H1 (cell line): ENCODE data around the gene DKKL1. TPM values are rescaled to one million over a fixed set of nuclear protein-coding genes. Genes with fewer than 3 reads are reported as not detected.

Experiments used
- CTCF ChIA-PET: fragments of 300-600 bp; sonication (Branson Sonifier 250); formaldehyde crosslinking; loops from one replicate; lab custom pipeline; 2021; ENCODE audit not compliant: partially characterized antibody; lab: Charles Lee
- POLR2A ChIA-PET: fragments of 300-600 bp; sonication (Branson Sonifier 250); formaldehyde crosslinking; loops from one replicate; lab custom pipeline; 2021; ENCODE audit warnings: inconsistent platforms; ENCODE audit not compliant: partially characterized antibody; lab: Charles Lee
- DNase-seq, 2 experiments: peaks; one replicate each; pipeline versions ENCODE4 v3.0.0 to v3.0.0-alpha.2; 2010 to 2022; ENCODE audit warnings: low spot score in 2 of 2, low read depth in 1 of 2, mixed read lengths in 1 of 2
- FAIRE-seq: peaks from 2 replicates; lab custom pipeline; 2011; peaks lifted over from hg19 to GRCh38; lab: Jason Lieb, UNC
- H2AFZ ChIP-seq: 2 replicates; pipeline ENCODE4 v1.8.1; 2012; ENCODE audit warnings: low read length, inconsistent platforms
- H2AK5ac ChIP-seq: 2 replicates; pipeline ENCODE4 v1.6.1; 2013; ENCODE audit warnings: low read depth, low read length
- H2BK120ac ChIP-seq: replicated peaks from 2 replicates; pipeline ENCODE3; 2013; ENCODE audit warnings: low read depth, low read length, inconsistent platforms
- H2BK12ac ChIP-seq: 2 replicates; pipeline ENCODE4 v1.6.1; 2013; ENCODE audit warnings: low read depth, low read length
- H2BK15ac ChIP-seq: 2 replicates; pipeline ENCODE4 v1.6.1; 2013; ENCODE audit warnings: low read length
- H2BK20ac ChIP-seq: 2 replicates; pipeline ENCODE4 v1.6.1; 2013; ENCODE audit warnings: low read length
- H2BK5ac ChIP-seq: 2 replicates; pipeline ENCODE4 v1.6.1; 2013; ENCODE audit warnings: low read depth, low read length
- H3K14ac ChIP-seq: 2 replicates; pipeline ENCODE4 v1.6.1; 2013; ENCODE audit warnings: inconsistent platforms; ENCODE audit not compliant: insufficient read length
- H3K18ac ChIP-seq: 2 replicates; pipeline ENCODE4 v1.6.1; 2013; ENCODE audit warnings: low read length; ENCODE audit errors: extremely low read depth
- H3K23ac ChIP-seq: 2 replicates; pipeline ENCODE4 v1.6.1; 2013; ENCODE audit warnings: inconsistent platforms; ENCODE audit not compliant: insufficient read length
- H3K23me2 ChIP-seq: 2 replicates; pipeline ENCODE4 v1.6.1; 2013; ENCODE audit warnings: low read depth, low read length
- H3K27ac ChIP-seq: 2 replicates; pipeline ENCODE4 v1.6.1; 2011; ENCODE audit warnings: low read depth, low read length, inconsistent platforms
- H3K27me3 ChIP-seq, 4 experiments: replicated peaks in 1 of 4; 1 replicate in 1 of 4; 2 replicates in 3 of 4; pipeline versions ENCODE4 v1.6.1 to v1.8.1; 2011 to 2013; ENCODE audit warnings: low read length in 3 of 4, mild to moderate bottlenecking in 3 of 4, inconsistent platforms in 2 of 4, mixed read lengths in 2 of 4, moderate library complexity in 1 of 4; ENCODE audit not compliant: control insufficient read depth in 3 of 4, insufficient read depth in 3 of 4; ENCODE audit errors: extremely low read depth in 1 of 4
- H3K36me3 ChIP-seq, 4 experiments: 2 replicates each; pipeline versions ENCODE4 v1.6.1 to v1.8.1; 2011 to 2013; ENCODE audit warnings: mild to moderate bottlenecking in 4 of 4, low read length in 3 of 4, moderate library complexity in 2 of 4, control low read depth in 1 of 4, inconsistent platforms in 1 of 4; ENCODE audit not compliant: insufficient read depth in 4 of 4, control insufficient read depth in 2 of 4
- H3K4ac ChIP-seq: replicated peaks from 2 replicates; pipeline ENCODE3; 2013; ENCODE audit warnings: low read length, low read depth, mixed read lengths, inconsistent platforms; ENCODE audit not compliant: insufficient read length
- H3K4me1 ChIP-seq, 4 experiments: replicated peaks in 1 of 4; 1 replicate in 1 of 4; 2 replicates in 3 of 4; pipeline versions ENCODE4 v1.6.1 to v1.8.1; 2011 to 2013; ENCODE audit warnings: low read length in 3 of 4, inconsistent platforms in 2 of 4, mixed read lengths in 1 of 4; ENCODE audit not compliant: insufficient read depth in 4 of 4, control insufficient read depth in 3 of 4
- H3K4me2 ChIP-seq, 2 experiments: 2 replicates each; pipeline versions ENCODE4 v1.6.1 to v1.8.1; 2011 to 2013; ENCODE audit warnings: low read depth in 2 of 2, low read length in 2 of 2, control low read depth in 1 of 2, inconsistent platforms in 1 of 2, mild to moderate bottlenecking in 1 of 2; ENCODE audit not compliant: insufficient read depth in 1 of 2
- H3K4me3 ChIP-seq, 4 experiments: fragments of 200-600, 300-600 bp in 1 of 4; sonication (generic), shearing (Covaris generic), sonication (Bioruptor Twin) in 1 of 4; 2 replicates each; pipeline versions ENCODE4 v1.5.1 to v1.8.1; 2011 to 2016; ENCODE audit warnings: low read length in 4 of 4, low read depth in 3 of 4, control low read depth in 2 of 4, inconsistent platforms in 2 of 4, mild to moderate bottlenecking in 2 of 4, mixed read lengths in 1 of 4, moderate library complexity in 1 of 4; ENCODE audit not compliant: insufficient read depth in 2 of 4; ENCODE audit errors: extremely low read depth in 1 of 4
- H3K56ac ChIP-seq: replicated peaks from 2 replicates; pipeline ENCODE3; 2013; ENCODE audit warnings: low read depth, mild to moderate bottlenecking, mixed read lengths, low read length, inconsistent platforms; ENCODE audit not compliant: insufficient read length
- H3K79me1 ChIP-seq: 2 replicates; pipeline ENCODE4 v1.6.1; 2013; ENCODE audit warnings: low read depth, low read length, control low read depth
- H3K79me2 ChIP-seq, 2 experiments: 2 replicates each; pipeline versions ENCODE4 v1.6.1 to v1.8.1; 2012 to 2013; ENCODE audit warnings: low read length in 2 of 2, mild to moderate bottlenecking in 2 of 2, inconsistent platforms in 1 of 2; ENCODE audit not compliant: insufficient read depth in 2 of 2, control insufficient read depth in 1 of 2
- H3K9ac ChIP-seq, 4 experiments: replicated peaks in 1 of 4; 1 replicate in 1 of 4; 2 replicates in 3 of 4; pipeline versions ENCODE4 v1.6.1 to v1.8.1; 2011 to 2013; ENCODE audit warnings: low read depth in 3 of 4, low read length in 3 of 4, control low read depth in 2 of 4, mild to moderate bottlenecking in 2 of 4, moderate library complexity in 2 of 4, inconsistent platforms in 1 of 4; ENCODE audit errors: extremely low read depth in 1 of 4
- H3K9me3 ChIP-seq, 2 experiments: 2 replicates each; pipeline versions ENCODE4 v1.6.1 to v1.8.1; 2012 to 2013; ENCODE audit warnings: mild to moderate bottlenecking in 2 of 2, moderate library complexity in 2 of 2, control low read depth in 1 of 2, inconsistent platforms in 1 of 2, low read depth in 1 of 2, low read length in 1 of 2, mixed read lengths in 1 of 2; ENCODE audit not compliant: insufficient read depth in 2 of 2
- H4K20me1 ChIP-seq, 2 experiments: replicated peaks in 1 of 2; 2 replicates each; pipeline versions ENCODE3 to v1.8.1; 2011 to 2013; ENCODE audit warnings: inconsistent platforms in 2 of 2, low read length in 2 of 2, mild to moderate bottlenecking in 1 of 2; ENCODE audit not compliant: insufficient read depth in 2 of 2, control insufficient read depth in 1 of 2
- H4K5ac ChIP-seq: 2 replicates; pipeline ENCODE4 v1.6.1; 2013; ENCODE audit warnings: low read length, low read depth, mixed read lengths, inconsistent platforms; ENCODE audit not compliant: insufficient read length
- H4K8ac ChIP-seq: 2 replicates; pipeline ENCODE4 v1.8.0; 2013; ENCODE audit warnings: mild to moderate bottlenecking, moderate library complexity, low read length, inconsistent platforms; ENCODE audit not compliant: insufficient read depth; ENCODE audit errors: extremely low read depth
- H4K91ac ChIP-seq: replicated peaks from 2 replicates; pipeline ENCODE3; 2013; ENCODE audit warnings: low read length, mixed read lengths, inconsistent platforms; ENCODE audit not compliant: insufficient read length
- CHD2 ChIP-seq: IDR thresholded peaks from 2 replicates; pipeline ENCODE4 v1.6.1; 2012; ENCODE audit warnings: low read length, improper control_type of control experiment
- KDM1A ChIP-seq: fragments of 200-600, 300-600 bp; sonication (generic); IDR thresholded peaks from 2 replicates; pipeline ENCODE4 v1.7.1; 2016; ENCODE audit warnings: mild to moderate bottlenecking, low read length, borderline replicate concordance
- POLR2A ChIP-seq, 2 experiments: IDR thresholded peaks; 1 replicate in 1 of 2; 2 replicates in 1 of 2; pipeline ENCODE4 v1.6.1; 2011; ENCODE audit warnings: low read depth in 2 of 2, low read length in 2 of 2, mild to moderate bottlenecking in 2 of 2; ENCODE audit errors: control extremely low read depth in 1 of 2
- POLR2AphosphoS5 ChIP-seq: IDR thresholded peaks from 2 replicates; pipeline ENCODE4 v1.6.1; 2011; ENCODE audit warnings: low read depth, low read length
- WGBS, 2 experiments: shearing (Covaris generic) in 1 of 2; methylation state at CpG; one replicate each; pipeline versions ENCODE4 v1.1.6 to v1.1.7; 2013 to 2015; ENCODE audit warnings: low lambda C conversion rate in 2 of 2, mixed read lengths in 2 of 2, inconsistent platforms in 1 of 2, low coverage in 1 of 2, missing lambda C conversion rate in 1 of 2; ENCODE audit not compliant: insufficient replicate concordance in 2 of 2, insufficient coverage in 1 of 2, insufficient read length in 1 of 2; ENCODE audit errors: extremely low coverage in 1 of 2, missing lambda C conversion rate in 1 of 2; 5-methylcytosine and 5-hydroxymethylcytosine counted together
- polyA plus RNA-seq, 7 experiments: library from polyadenylated mRNA; depleted of rRNA in 3 of 7; stranded (reverse) in 5 of 7; unstranded in 2 of 7; fragments of >200 nt in 5 of 7; fragments of 200-250 nt in 2 of 7; gene quantifications; 1 replicate in 5 of 7; 2 replicates in 1 of 7; 4 replicates in 1 of 7; pipeline versions ENCODE4 v1.2.1 to v1.2.3, GENCODE V29; 2011 to 2013; ENCODE audit warnings: missing spikeins in 2 of 7, mixed read lengths in 2 of 7
- total RNA-seq: library from RNA; stranded (reverse); fragmentation: NEBNext Ultra II Directional; extraction: Animal tissue kit (Norgen Biotek cat#: 25700); gene quantifications from 2 replicates; pipeline ENCODE4 v1.2.1, GENCODE V29; 2021
- TF ChIP-seq, protein P1 (sequence below): IDR thresholded peaks from 2 replicates; pipeline ENCODE4 v1.6.1; 2012; ENCODE audit warnings: low read length, inconsistent platforms

Gene DKKL1
- total and polyA plus RNA-seq, 2 of the 8 experiments (the other 6 are each of a cell fraction or from before 2014, with no cell fraction given) = 2.6 to 6.8 TPM

DNA sequence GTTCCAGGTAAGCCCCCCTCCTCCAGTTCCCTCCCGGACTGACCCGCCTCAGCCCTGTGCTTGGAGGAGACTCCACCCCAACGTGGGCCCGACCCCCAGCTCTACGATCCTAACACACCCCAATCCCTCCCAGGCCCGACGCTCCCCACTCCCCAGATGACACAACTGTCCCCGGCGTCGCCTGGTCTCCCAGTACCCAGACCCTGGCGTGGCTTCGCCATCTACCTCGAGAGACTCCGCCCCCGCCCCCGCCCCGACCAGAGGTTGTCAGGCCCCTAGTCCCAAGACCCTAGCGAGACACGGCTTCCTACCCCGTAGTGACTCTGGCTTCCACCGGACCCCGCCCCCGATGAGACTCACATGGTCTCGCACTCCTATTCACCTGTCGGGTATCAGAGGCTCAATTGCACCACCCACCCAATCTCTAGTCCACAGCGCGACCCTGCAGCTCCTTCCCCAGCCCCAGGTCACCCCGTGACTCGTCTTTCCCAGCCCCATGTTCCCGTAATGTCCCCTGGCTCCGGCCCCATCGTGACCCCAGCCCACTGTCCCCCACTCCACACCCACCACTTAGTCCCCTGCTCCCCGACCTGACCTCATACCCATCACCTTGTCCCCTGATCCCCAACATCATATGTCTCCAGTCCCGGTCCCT, 25.5 kb upstream of the DKKL1 start:
- Histone ChIP-seq H2BK12ac (no peak overlapping the region), H2BK20ac (no peak overlapping the region), H4K5ac (no peak overlapping the region), H4K91ac (no peak overlapping the region), H3K23ac (no peak overlapping the region), H2BK15ac (no peak overlapping the region), H4K20me1 (peaks cover 9 to 22% of the 10 kb centered on the region in 2 experiments), H3K27ac (no peak overlapping the region), H4K8ac (no peak overlapping the region; the same call in 1 of the 2 replicates), H3K4me1 (peaks cover 0 to 17% (median 10%) of the 10 kb centered on the region in 4 experiments; a peak in 6 of 7 replicates), H3K4ac (no peak overlapping the region), H3K23me2 (peaks cover 13% of the 10 kb centered on the region), H2BK5ac (no peak overlapping the region), H3K27me3 (peaks cover 0 to 10% (median 3%) of the 10 kb centered on the region in 4 experiments; a peak in 4 of 7 replicates), H3K56ac (no peak overlapping the region), H3K14ac (no peak overlapping the region), H2AK5ac (no peak overlapping the region), H3K9ac (peak overlapping the region in 2 of 4 experiments; percentile 13 to 28; a peak in 3 of 7 replicates), H2AFZ (no peak overlapping the region), H3K9me3 (no peaks in the 10 kb centered on the region), H3K18ac (no peak overlapping the region), H3K36me3 (peaks cover 16 to 25% (median 21%) of the 10 kb centered on the region in 4 experiments; a peak in 7 of 8 replicates), H3K4me3 (peak overlapping the region; percentile 13 to 56 (median 32); a peak in 7 of 8 replicates), H3K79me2 (no peaks in the 10 kb centered on the region), H3K4me2 (peak overlapping the region; percentile 88 to 99), H2BK120ac (no peak overlapping the region), H3K79me1 (no peaks in the 10 kb centered on the region)
- TF ChIP-seq POLR2A (IDR thresholded peaks at IDR 0.05; ENCODE audit: control extremely low read depth in 1 of 2, low read depth in 2 of 2, low read length in 2 of 2) (peak; percentile 23 to 64; a peak in 2 of 3 replicates), POLR2AphosphoS5 (0 out of 2 replicates have a peak, but pooled peaks have one; percentile 34), KDM1A (no peak), CHD2 (0 out of 2 replicates have a peak, but pooled peaks have one; percentile 7)
- TF ChIP-seq, protein P1, sequence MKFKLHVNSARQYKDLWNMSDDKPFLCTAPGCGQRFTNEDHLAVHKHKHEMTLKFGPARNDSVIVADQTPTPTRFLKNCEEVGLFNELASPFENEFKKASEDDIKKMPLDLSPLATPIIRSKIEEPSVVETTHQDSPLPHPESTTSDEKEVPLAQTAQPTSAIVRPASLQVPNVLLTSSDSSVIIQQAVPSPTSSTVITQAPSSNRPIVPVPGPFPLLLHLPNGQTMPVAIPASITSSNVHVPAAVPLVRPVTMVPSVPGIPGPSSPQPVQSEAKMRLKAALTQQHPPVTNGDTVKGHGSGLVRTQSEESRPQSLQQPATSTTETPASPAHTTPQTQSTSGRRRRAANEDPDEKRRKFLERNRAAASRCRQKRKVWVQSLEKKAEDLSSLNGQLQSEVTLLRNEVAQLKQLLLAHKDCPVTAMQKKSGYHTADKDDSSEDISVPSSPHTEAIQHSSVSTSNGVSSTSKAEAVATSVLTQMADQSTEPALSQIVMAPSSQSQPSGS = no peak
- ChIA-PET POLR2A (interaction anchor here (0.9 to 6.9 kb wide), 18 partner anchors 8 to 243 kb away, joined by 3 to 63 read pairs (median 4); partner anchors contain the start of genes DKKL1, NOSIP, PRRG2 and TEAD2), CTCF (interaction anchor here (0.8 to 2.5 kb wide), 7 partner anchors 9 to 165 kb away, joined by 5 to 9 read pairs (median 7); no protein-coding TSS in a partner anchor)
- FAIRE-seq = no peak
- peak in 1 of 2 experiments; percentile 75 for DNase-seq
- WGBS, 2 experiments = 6% methylated on average over 32 of the region's 34 CpGs; no CpG with 5 or more reads in 1 of the 2 experiments
